Heart right ventricle (tissue), 16 donors: ENCODE results near the gene LRPPRC. TPM values are rescaled to one million over a fixed set of nuclear protein-coding genes. Genes with fewer than 3 reads are reported as not detected.

Experiments
- ATAC-seq, 8 donors: fragments of 200-7000 bp; cut with Tn5 transposase; one replicate each; pipeline ENCODE4 v1.9.1; 2020; ENCODE audit warnings: mild to moderate bottlenecking in 8 of 8, moderate library complexity in 8 of 8, moderate number of reproducible peaks in 1 of 8
- DNase-seq, 2 donors: peaks; one replicate each; pipeline ENCODE4 v3.0.0-alpha.2; 2020
- H3K27ac ChIP-seq, 10 donors: fragments of 200-600 bp; sonication (generic) in 2 of 10; one replicate each; pipeline versions ENCODE4 v1.5.0 to v1.8.0; 2020 to 2022; ENCODE audit warnings: mild to moderate bottlenecking in 3 of 10
- H3K27me3 ChIP-seq, 7 donors: fragments of 200-600 bp; one replicate each; pipeline ENCODE4 v1.8.0; 2021 to 2022; ENCODE audit warnings: mild to moderate bottlenecking in 2 of 7
- H3K36me3 ChIP-seq, 9 donors: fragments of 200-600 bp; sonication (generic) in 1 of 9; one replicate each; pipeline versions ENCODE4 v1.5.0 to v1.8.0; 2020 to 2022; ENCODE audit warnings: mild to moderate bottlenecking in 2 of 9
- H3K4me1 ChIP-seq, 9 donors: fragments of 200-600 bp; sonication (generic) in 1 of 9; one replicate each; pipeline versions ENCODE4 v1.5.0 to v1.8.0; 2020 to 2022; ENCODE audit warnings: mild to moderate bottlenecking in 4 of 9
- H3K4me3 ChIP-seq, 10 donors: fragments of 200-600 bp; sonication (generic) in 2 of 10; one replicate each; pipeline versions ENCODE4 v1.5.0 to v1.8.0; 2020 to 2022; ENCODE audit warnings: mild to moderate bottlenecking in 7 of 10, moderate library complexity in 2 of 10
- H3K9me3 ChIP-seq, 11 donors: fragments of 200-600 bp in 10 of 11; sonication (generic) in 2 of 11; one replicate each; pipeline versions ENCODE4 v1.5.0 to v1.8.0; 2013 to 2022; ENCODE audit warnings: mild to moderate bottlenecking in 2 of 11, control low read depth in 1 of 11, moderate library complexity in 1 of 11
- whole genome bisulfite sequencing, 2 donors: extraction: QIAGEN DNeasy Blood & Tissue Kit; methylation state at CpG; one replicate each; pipeline ENCODE4 v1.1.7; 2013; ENCODE audit warnings: inconsistent platforms in 1 of 2; 5-methylcytosine and 5-hydroxymethylcytosine counted together
- intact Hi-C, 10 donors: fragments of 100-400 bp; cut with DNase I; formaldehyde crosslinking; loops; one replicate each; pipeline versions ENCODE4 v1.11.1 to v1.14.2; 2022
- polyA plus RNA-seq, 2 donors: library from polyadenylated mRNA; stranded (reverse); fragments of 200-250 nt; gene quantifications; one replicate each; pipeline ENCODE4 v1.2.3, GENCODE V29; 2013
- total RNA-seq, 10 donors: library from RNA; stranded (reverse); fragmentation: NEBNext Ultra II Directional in 3 of 10; extraction: Animal tissue kit (Norgen Biotek cat#: 25700) in 3 of 10; gene quantifications; one replicate each; pipeline versions ENCODE4 v1.2.1 to v1.2.4, GENCODE V29; 2021 to 2023
- TF ChIP-seq, protein P1 (sequence below), 9 donors: fragments of 200-600 bp; sonication (generic) in 2 of 9; IDR thresholded peaks; one replicate each; pipeline versions ENCODE4 v1.5.0 to v1.8.0; 2021 to 2022; ENCODE audit warnings: antibody characterized with exemption in 9 of 9, mild to moderate bottlenecking in 5 of 9, moderate library complexity in 1 of 9
- donor health status: Arrhythmogenic right ventricular cardiomyopathy.
- donor health status: ischemic (EF 13 %, LVEDD 7.1; RV severe dilation, severe dysfunction).
- donor health status: healthy with polysubstance abuse.
- donor health status: DM: no; HTN: yes; CAD: no.
- donor health status: DM: no; HTN: no; CAD: no.
- donor health status: ischemic (EF 25% LVEDD 6.9; RV normal size, moderate dysfunction).
- donor health status: ischemic (EF 25% LVEDD 5.7; RV mildly dilated, moderate dysfunction).
- donor health status: healthy.
- donor health status: DM: yes; HTN: yes; CAD: no.
- donor health status: Ischemic cardiomyopathy.
- donor health status: ischemic (EF 35%, LVEDD 5.7; RV mildly dilated, moderate dysfunction).
- donor health status: nonischemic (EF 11% LVEDD 7.7; RV severe dilation, severe dysfunction).
- donor health status: DM: yes; HTN: yes; CAD: no.
- donor health status: PGD.
- donor health status: ischemic (EF 29% LVEDD 5.4; RV normal size, mild dysfunction).
- donor health status: nonischemic (EF 23%, LVEDD 6.1; RV moderate dilation, normal function).

Gene LRPPRC
- total and polyA plus RNA-seq, 12 donors, result 26.1 to 123 (median 112) TPM

DNA sequence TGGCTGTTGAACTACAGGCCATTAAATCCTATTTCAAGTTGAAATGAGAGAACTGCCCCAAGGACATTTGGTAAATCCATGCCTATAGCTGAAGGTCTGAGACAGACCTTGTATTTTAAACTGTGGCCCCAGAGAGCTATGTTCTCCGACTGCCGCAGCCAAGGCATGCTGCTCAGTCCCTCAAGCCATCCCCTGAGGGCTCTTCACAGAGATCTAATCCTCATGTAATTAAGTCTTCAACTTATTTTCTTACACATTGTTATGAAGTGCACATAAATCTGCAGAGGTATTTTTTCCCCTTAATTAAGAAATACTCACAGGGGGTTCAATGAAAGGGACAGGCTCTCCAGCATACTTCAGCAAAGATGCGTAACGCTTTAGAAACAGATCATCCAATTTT is 106.4 kb downstream of the LRPPRC start:
- TF ChIP-seq, protein P1, sequence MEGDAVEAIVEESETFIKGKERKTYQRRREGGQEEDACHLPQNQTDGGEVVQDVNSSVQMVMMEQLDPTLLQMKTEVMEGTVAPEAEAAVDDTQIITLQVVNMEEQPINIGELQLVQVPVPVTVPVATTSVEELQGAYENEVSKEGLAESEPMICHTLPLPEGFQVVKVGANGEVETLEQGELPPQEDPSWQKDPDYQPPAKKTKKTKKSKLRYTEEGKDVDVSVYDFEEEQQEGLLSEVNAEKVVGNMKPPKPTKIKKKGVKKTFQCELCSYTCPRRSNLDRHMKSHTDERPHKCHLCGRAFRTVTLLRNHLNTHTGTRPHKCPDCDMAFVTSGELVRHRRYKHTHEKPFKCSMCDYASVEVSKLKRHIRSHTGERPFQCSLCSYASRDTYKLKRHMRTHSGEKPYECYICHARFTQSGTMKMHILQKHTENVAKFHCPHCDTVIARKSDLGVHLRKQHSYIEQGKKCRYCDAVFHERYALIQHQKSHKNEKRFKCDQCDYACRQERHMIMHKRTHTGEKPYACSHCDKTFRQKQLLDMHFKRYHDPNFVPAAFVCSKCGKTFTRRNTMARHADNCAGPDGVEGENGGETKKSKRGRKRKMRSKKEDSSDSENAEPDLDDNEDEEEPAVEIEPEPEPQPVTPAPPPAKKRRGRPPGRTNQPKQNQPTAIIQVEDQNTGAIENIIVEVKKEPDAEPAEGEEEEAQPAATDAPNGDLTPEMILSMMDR (IDR thresholded peaks at IDR 0.05), result no peak
- H3K4me3 ChIP-seq, result no peak overlapping the region
- no peaks in the 10 kb centered on the region for H3K9me3 ChIP-seq
- DNase-seq, result no peak
- WGBS, 2 donors, result 97 to 98% methylated on average over 4 of the region's 4 CpGs
- no peak overlapping the region for H3K27ac ChIP-seq
- peaks cover 0 to 95% (median 49%) of the 10 kb centered on the region in 9 donors for H3K36me3 ChIP-seq
- no peaks in the 10 kb centered on the region for H3K4me1 ChIP-seq
- H3K27me3 ChIP-seq, result no peaks in the 10 kb centered on the region
- intact Hi-C loops, result loop anchor here in 1 of 10 donors (10.0 kb wide), 1 partner anchor 275 kb away; no protein-coding TSS in a partner anchor
- ATAC-seq, result no peak

DNA sequence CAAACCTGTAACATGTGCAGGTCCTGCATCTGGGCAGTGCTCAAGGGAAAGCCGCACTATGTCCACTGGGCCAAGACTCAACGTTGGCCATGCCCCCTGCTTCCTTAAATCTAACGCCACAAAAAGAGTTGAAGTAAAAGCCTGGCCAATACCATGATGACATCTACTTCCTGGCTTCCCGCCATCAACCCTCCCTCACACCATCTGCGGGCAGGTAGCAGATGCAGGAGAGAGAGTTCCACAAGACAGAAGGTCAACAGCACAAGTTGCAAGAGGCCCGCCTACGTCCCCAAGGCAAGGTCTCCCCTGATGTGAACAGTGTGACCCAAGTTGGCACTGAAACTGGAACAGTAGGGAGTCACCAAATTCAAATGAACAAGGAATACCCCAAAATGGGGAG is 108.6 kb downstream of the LRPPRC start:
- no peak for DNase-seq
- 86 to 94% methylated on average over 7 of the region's 7 CpGs for WGBS, 2 donors
- Histone ChIP-seq H3K4me3 (no peak overlapping the region), H3K4me1 (no peaks in the 10 kb centered on the region), H3K9me3 (no peaks in the 10 kb centered on the region), H3K36me3 (peaks cover 0 to 73% (median 34%) of the 10 kb centered on the region in 9 donors), H3K27me3 (no peaks in the 10 kb centered on the region), H3K27ac (no peak overlapping the region)
- intact Hi-C loops, result loop anchor here in 1 of 10 donors (10.0 kb wide), 1 partner anchor 272 kb away; no protein-coding TSS in a partner anchor
- TF ChIP-seq, protein P1 (IDR thresholded peaks at IDR 0.05), result no peak
- no peak for ATAC-seq

DNA sequence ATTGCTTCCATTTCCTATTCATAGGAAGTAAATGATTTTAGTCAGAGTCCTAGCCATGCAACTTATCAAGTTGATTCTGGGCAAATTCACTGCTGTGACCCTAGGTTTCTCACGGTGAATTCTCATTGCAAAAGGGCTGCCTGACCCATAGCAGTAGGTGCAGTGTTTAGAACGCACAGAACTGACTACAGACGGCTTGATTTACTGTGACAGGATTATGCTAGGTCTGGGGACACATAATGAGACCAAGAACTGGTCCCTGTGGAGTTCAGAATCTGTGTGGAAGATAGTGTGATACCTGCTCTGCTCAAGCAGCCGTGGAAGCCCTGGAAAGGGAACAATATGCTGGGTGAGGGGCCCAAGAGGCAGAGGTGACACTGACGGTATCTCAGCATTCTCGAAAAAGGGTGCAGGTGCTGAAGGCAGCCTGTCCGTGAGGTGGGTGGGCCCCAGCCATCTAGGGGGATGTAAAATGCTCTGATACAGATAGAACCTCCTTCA is 110.6 kb downstream of the LRPPRC start:
- H3K36me3 ChIP-seq, result peaks cover 0 to 53% (median 26%) of the 10 kb centered on the region in 9 donors
- 88 to 89% methylated on average over 7 of the region's 7 CpGs for WGBS, 2 donors
- no peak overlapping the region for H3K27ac ChIP-seq
- intact Hi-C loops, result loop anchor here in 1 of 10 donors (10.0 kb wide), 1 partner anchor 270 kb away; no protein-coding TSS in a partner anchor
- TF ChIP-seq, protein P1 (IDR thresholded peaks at IDR 0.05), result no peak
- H3K4me1 ChIP-seq, result no peaks in the 10 kb centered on the region
- H3K27me3 ChIP-seq, result no peaks in the 10 kb centered on the region
- DNase-seq, result no peak
- H3K4me3 ChIP-seq, result no peak overlapping the region
- ATAC-seq, result no peak
- H3K9me3 ChIP-seq, result no peaks in the 10 kb centered on the region

DNA sequence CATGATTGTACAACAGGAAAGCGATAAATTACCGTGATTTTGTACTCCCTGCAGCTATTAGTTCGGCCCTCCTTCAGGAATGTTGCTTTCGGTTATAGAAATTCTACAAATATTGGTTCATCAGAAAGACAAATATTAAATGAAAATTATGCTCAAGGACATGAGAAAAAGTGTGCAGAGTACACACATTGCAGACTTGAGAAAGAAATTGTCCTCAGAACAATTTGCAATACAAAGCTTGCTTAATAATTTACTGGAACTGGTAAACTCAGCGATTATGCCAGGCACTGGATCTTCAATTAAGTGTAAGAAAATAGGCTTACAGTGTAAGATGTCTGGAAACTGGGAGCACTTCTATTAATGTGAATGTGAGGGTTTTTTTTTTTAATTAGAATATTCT is 111.1 kb downstream of the LRPPRC start:
- 95% methylated on average over 5 of the region's 5 CpGs for WGBS, 2 donors

More for the DNA sequence above, 111.1 kb downstream of the LRPPRC start:
- intact Hi-C loops, result loop anchor here in 1 of 10 donors (10.0 kb wide), 1 partner anchor 270 kb away; no protein-coding TSS in a partner anchor
- no peak for DNase-seq
- no peak overlapping the region for H3K4me3 ChIP-seq
- ATAC-seq, result no peak
- H3K27ac ChIP-seq, result no peak overlapping the region
- peaks cover 0 to 48% (median 25%) of the 10 kb centered on the region in 9 donors for H3K36me3 ChIP-seq
- no peaks in the 10 kb centered on the region for H3K4me1 ChIP-seq
- H3K9me3 ChIP-seq, result no peaks in the 10 kb centered on the region
- H3K27me3 ChIP-seq, result no peaks in the 10 kb centered on the region
- TF ChIP-seq, protein P1 (IDR thresholded peaks at IDR 0.05), result no peak
